Measurements from ENCODE around the gene NUF2.

Gene NUF2

DNA sequence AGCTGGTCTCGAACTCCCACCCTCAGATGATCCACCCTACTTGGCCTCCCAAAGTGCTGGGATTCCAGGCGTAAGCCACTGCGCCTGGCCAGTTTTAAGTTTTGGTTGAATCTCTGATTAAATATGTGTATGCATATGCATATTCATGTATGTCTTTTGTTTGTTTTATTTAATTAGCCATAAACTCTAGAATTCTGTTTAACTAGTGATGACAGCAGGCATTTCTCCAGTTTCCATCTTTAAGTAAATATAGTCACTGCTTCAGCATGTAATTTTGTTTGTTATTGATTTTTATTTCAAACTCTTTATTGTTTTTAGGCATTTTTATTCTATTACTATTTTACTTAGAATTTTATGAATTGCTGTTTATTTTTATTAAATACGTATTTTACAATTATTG is 58.0 kb downstream of the NUF2 start:
- no peak for DNase-seq (ENCODE audit: low read depth)
- TF ChIP-seq, protein P1, sequence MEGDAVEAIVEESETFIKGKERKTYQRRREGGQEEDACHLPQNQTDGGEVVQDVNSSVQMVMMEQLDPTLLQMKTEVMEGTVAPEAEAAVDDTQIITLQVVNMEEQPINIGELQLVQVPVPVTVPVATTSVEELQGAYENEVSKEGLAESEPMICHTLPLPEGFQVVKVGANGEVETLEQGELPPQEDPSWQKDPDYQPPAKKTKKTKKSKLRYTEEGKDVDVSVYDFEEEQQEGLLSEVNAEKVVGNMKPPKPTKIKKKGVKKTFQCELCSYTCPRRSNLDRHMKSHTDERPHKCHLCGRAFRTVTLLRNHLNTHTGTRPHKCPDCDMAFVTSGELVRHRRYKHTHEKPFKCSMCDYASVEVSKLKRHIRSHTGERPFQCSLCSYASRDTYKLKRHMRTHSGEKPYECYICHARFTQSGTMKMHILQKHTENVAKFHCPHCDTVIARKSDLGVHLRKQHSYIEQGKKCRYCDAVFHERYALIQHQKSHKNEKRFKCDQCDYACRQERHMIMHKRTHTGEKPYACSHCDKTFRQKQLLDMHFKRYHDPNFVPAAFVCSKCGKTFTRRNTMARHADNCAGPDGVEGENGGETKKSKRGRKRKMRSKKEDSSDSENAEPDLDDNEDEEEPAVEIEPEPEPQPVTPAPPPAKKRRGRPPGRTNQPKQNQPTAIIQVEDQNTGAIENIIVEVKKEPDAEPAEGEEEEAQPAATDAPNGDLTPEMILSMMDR (conservative IDR thresholded peaks at IDR 0.05; ENCODE audit: control insufficient read depth, insufficient read depth, low read depth, low read length), result no peak
- no peak overlapping the region for H3K4me3 ChIP-seq (ENCODE audit: control insufficient read depth, low read depth, low read length)

DNA sequence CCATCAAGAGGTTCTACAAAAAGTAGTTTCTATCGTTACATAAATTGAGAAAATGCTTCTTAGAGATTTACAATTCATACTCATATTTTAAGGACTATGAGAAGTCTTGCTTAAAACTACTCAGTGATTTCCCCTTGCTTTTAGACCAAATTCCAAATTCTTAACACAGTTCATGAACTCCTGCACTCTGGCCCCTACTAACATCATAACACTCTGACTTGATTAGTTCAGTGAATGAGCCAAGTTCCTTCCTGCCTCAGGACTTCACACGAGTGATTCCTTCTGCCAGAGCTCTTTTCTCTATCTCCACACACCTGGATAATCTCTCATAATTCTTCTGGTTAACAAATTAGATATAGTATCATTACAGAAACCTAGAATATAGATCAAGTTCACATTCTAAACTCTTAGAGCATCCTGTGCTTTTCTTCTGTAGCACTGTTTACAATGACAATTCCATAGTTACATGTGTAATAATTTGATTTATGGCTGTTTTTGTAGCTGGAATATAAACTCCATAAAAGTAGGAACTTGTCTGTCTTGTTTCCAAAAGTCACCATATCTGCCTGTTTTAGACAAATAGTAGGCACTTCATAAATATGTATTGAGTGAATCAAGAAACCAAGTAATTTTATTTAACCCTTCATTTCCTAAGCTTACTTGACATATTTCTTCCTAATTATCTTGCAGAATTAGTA is 59.9 kb downstream of the NUF2 start:
- no peak overlapping the region for H3K4me3 ChIP-seq (ENCODE audit: control insufficient read depth, low read depth, low read length)
- no peak for DNase-seq (ENCODE audit: low read depth)
- TF ChIP-seq, protein P1 (conservative IDR thresholded peaks at IDR 0.05; ENCODE audit: control insufficient read depth, insufficient read depth, low read depth, low read length), result no peak

DNA sequence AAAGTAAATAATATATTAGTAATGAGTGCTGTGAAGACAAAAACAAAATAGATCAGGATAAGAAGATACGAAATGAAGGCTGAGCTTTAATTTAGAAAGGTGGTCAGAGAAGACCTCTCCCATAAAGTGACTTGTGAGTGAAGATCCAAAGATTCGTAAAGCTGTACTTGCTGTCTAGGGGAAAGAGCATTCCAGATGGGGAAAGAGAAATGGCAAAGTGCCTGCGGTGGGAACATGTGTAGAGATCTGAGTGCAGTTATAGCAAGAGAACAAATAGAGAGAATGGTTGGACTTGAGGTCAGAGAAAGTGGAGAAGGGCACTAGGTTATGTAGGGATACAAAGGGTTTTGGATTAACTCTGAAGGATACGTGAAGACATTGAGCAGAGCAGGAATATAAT is 60.6 kb downstream of the NUF2 start:
- TF ChIP-seq, protein P1 (conservative IDR thresholded peaks at IDR 0.05; ENCODE audit: control insufficient read depth, insufficient read depth, low read depth, low read length), result no peak
- no peak overlapping the region for H3K4me3 ChIP-seq (ENCODE audit: control insufficient read depth, low read depth, low read length)
- no peak for DNase-seq (ENCODE audit: low read depth)

GRCh38 chr1:163387146-163387545 is 65.4 kb downstream of the NUF2 start:
- no peak for DNase-seq (ENCODE audit: low read depth)
- no peak overlapping the region for H3K4me3 ChIP-seq (ENCODE audit: control insufficient read depth, low read depth, low read length)
- TF ChIP-seq, protein P1 (conservative IDR thresholded peaks at IDR 0.05; ENCODE audit: control insufficient read depth, insufficient read depth, low read depth, low read length), result no peak

GRCh38 chr1:163388970-163389369 is 67.2 kb downstream of the NUF2 start:
- no peak for DNase-seq (ENCODE audit: low read depth)
- H3K4me3 ChIP-seq (ENCODE audit: control insufficient read depth, low read depth, low read length), result no peak overlapping the region
- TF ChIP-seq, protein P1 (conservative IDR thresholded peaks at IDR 0.05; ENCODE audit: control insufficient read depth, insufficient read depth, low read depth, low read length), result no peak

GRCh38 chr1:163395790-163396189 is 74.0 kb downstream of the NUF2 start:
- no peak overlapping the region for H3K4me3 ChIP-seq (ENCODE audit: control insufficient read depth, low read depth, low read length)
- TF ChIP-seq, protein P1 (conservative IDR thresholded peaks at IDR 0.05; ENCODE audit: control insufficient read depth, insufficient read depth, low read depth, low read length), result no peak
- no peak for DNase-seq (ENCODE audit: low read depth)
